Measurements from ENCODE around the gene CDK17.
A peak's percentile ranks its signal among the peaks of the same experiment; 100 is the strongest.

The CDK17 gene

DNA sequence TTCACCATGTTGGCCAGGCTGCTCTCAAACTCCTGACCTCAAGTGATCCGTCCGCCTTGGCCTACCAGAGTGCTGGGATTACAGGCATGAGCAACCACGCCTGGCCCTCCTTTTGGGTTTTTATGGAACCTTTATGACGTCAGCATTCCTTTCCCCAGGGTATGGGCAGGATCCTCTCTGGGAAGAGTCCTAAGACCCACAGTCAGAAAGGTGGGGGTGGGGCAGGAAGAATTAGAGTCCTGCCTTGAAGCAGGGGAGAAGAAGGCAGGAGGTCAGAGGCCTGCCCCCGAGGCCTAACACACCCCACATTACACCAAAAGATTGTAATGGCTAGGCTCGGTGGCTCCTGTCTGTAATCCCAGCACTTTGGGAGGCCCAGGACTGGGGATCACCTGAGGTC is 30.8 kb upstream of the CDK17 start:
- Mint-ChIP-seq H3K36me3 (ENCODE audit: low read depth) (no peaks in the 10 kb centered on the region), H3K27ac (no peak overlapping the region), H3K9me3 (no peaks in the 10 kb centered on the region), H3K27me3 (ENCODE audit: low read depth) (no peaks in the 10 kb centered on the region), H3K4me3 (no peak overlapping the region), H3K4me1 (peaks cover 12% of the 10 kb centered on the region)
- TF ChIP-seq, protein P1, sequence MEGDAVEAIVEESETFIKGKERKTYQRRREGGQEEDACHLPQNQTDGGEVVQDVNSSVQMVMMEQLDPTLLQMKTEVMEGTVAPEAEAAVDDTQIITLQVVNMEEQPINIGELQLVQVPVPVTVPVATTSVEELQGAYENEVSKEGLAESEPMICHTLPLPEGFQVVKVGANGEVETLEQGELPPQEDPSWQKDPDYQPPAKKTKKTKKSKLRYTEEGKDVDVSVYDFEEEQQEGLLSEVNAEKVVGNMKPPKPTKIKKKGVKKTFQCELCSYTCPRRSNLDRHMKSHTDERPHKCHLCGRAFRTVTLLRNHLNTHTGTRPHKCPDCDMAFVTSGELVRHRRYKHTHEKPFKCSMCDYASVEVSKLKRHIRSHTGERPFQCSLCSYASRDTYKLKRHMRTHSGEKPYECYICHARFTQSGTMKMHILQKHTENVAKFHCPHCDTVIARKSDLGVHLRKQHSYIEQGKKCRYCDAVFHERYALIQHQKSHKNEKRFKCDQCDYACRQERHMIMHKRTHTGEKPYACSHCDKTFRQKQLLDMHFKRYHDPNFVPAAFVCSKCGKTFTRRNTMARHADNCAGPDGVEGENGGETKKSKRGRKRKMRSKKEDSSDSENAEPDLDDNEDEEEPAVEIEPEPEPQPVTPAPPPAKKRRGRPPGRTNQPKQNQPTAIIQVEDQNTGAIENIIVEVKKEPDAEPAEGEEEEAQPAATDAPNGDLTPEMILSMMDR (IDR thresholded peaks at IDR 0.05; ENCODE audit: unreplicated experiment in 3 of 3): no peak

DNA sequence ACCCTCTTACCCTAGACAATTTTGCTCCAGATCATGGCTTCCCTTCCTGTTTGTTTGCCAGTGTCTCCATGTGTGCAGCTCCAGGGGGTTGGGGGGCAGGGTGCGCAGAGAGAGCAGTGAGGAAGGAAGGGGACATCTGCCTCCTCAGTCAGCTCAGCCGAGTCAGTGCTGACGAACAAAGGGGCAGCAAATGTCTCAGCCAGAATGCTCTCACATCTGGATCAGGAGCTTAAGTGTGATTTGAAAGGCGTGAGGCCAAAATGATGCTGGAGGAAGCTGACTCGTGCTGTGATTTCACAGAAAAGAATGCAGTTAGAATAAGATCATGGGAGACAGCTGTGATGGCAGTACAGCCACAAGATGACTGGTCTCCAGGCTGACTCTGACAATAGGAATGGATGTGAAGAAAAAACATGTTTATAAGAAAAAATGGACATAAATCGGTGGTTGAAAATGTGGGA is 27.1 kb upstream of the CDK17 start:
- TF ChIP-seq, protein P1 (IDR thresholded peaks at IDR 0.05; ENCODE audit: unreplicated experiment in 3 of 3): no peak
- Mint-ChIP-seq H3K27me3 (ENCODE audit: low read depth) (peaks cover 4% of the 10 kb centered on the region), H3K4me1 (peaks cover 12% of the 10 kb centered on the region), H3K9me3 (no peaks in the 10 kb centered on the region), H3K27ac (peak overlapping the region; percentile 84 to 92 (median 87)), H3K36me3 (ENCODE audit: low read depth) (no peaks in the 10 kb centered on the region), H3K4me3 (no peak overlapping the region)

DNA sequence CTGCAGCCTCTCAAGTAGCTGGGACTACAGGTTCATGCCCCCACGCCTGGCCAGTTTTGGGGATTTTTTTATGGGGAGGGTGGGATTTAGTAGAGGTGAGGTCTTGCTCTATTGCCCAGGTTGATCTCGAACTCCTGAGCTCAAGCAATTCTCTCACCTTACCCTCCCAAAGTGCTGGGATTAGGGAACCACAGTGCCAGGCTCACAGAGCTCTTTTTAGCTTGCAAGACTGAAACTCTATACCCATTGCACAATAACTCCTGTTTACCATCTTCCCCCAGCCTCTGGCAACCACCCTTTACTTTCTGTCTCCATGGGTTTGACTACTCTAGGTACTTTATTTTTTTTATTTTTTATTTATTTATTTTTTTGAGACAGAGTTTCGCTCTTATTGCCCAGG is 25.7 kb upstream of the CDK17 start:
- H3K36me3 Mint-ChIP-seq (ENCODE audit: low read depth): no peaks in the 10 kb centered on the region
- TF ChIP-seq, protein P1 (IDR thresholded peaks at IDR 0.05; ENCODE audit: unreplicated experiment in 3 of 3): no peak
- peaks cover 12% of the 10 kb centered on the region for H3K4me1 Mint-ChIP-seq
- peaks cover 4% of the 10 kb centered on the region for H3K27me3 Mint-ChIP-seq (ENCODE audit: low read depth)
- H3K27ac Mint-ChIP-seq: peak overlapping the region in 1 of 3 experiments; percentile 28
- no peaks in the 10 kb centered on the region for H3K9me3 Mint-ChIP-seq
- no peak overlapping the region for H3K4me3 Mint-ChIP-seq

DNA sequence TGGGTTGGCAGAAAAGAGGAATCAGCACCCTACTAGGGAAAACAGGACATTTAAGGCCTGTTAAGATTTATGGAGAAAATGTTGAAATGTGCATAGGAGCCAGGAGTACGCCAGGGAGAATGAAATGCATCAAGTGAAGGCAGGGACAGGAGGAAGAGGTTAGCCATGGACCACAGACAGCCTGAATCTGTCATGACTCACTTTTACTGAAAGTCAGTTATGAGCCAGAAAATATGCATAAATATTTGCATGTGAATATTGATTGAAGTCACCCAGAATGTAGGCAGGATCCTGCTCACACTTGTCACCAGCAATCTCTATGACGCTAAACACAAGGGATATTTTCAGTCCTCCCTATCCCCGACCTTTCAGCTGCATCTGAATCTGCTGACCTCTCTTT is 25.1 kb upstream of the CDK17 start:
- TF ChIP-seq, protein P1 (IDR thresholded peaks at IDR 0.05; ENCODE audit: unreplicated experiment in 3 of 3): no peak
- peaks cover 12% of the 10 kb centered on the region for H3K4me1 Mint-ChIP-seq
- H3K27ac Mint-ChIP-seq: peak overlapping the region in 1 of 3 experiments; percentile 28
- no peaks in the 10 kb centered on the region for H3K9me3 Mint-ChIP-seq
- no peaks in the 10 kb centered on the region for H3K36me3 Mint-ChIP-seq (ENCODE audit: low read depth)
- peaks cover 4% of the 10 kb centered on the region for H3K27me3 Mint-ChIP-seq (ENCODE audit: low read depth)
- no peak overlapping the region for H3K4me3 Mint-ChIP-seq

DNA sequence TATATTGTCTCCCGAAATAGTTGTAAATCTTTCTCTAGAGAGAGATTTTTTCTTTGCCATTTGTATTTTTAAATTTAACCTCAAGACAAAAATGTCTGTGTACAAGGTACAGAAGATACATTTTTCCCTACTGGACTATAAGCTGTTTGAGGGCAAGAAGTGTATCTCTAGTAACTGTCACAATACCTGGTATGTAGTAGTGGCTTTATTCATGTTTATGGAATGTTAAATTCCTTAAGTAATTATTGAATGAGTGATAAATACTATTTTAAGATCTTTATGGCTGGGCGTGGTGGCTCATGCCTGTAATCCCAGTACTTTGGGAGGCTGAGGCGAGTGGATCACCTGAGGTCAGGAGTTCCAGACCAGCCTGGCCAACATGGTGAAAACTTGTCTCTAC is 24.4 kb upstream of the CDK17 start:
- Mint-ChIP-seq H3K36me3 (ENCODE audit: low read depth) (no peaks in the 10 kb centered on the region), H3K9me3 (no peaks in the 10 kb centered on the region), H3K27me3 (ENCODE audit: low read depth) (peaks cover 4% of the 10 kb centered on the region), H3K4me1 (peaks cover 8% of the 10 kb centered on the region), H3K27ac (no peak overlapping the region), H3K4me3 (no peak overlapping the region)
- TF ChIP-seq, protein P1 (IDR thresholded peaks at IDR 0.05; ENCODE audit: unreplicated experiment in 3 of 3): no peak

DNA sequence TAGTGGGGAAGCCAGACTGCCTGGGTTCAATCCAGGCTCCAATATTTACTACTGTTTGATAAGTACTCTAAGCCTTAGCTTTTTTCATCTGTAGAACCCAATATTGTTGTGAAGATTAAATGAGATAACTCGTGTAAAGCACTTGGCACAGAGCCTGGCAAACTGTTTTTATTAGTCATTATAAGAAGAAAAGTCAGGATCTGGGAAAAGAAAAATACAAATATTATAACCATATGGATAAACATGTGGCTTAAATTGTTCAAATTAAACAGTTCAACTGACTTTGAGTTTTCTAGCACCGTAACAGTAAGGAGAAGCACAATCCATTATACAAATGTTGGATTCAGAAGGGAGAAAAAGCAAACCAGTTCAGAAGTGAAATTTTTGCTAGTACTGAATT is 22.0 kb upstream of the CDK17 start:
- H3K4me3 Mint-ChIP-seq: no peak overlapping the region
- H3K27ac Mint-ChIP-seq: no peak overlapping the region
- peaks cover 4% of the 10 kb centered on the region for H3K27me3 Mint-ChIP-seq (ENCODE audit: low read depth)
- H3K36me3 Mint-ChIP-seq (ENCODE audit: low read depth): no peaks in the 10 kb centered on the region
- H3K4me1 Mint-ChIP-seq: peaks cover 3% of the 10 kb centered on the region
- H3K9me3 Mint-ChIP-seq: no peaks in the 10 kb centered on the region
- TF ChIP-seq, protein P1 (IDR thresholded peaks at IDR 0.05; ENCODE audit: unreplicated experiment in 3 of 3): no peak

Measured in nephron (organoid).